Epithelial cell of proximal tubule (primary cell): ENCODE data around the gene UGT1A5. TPM values are rescaled to one million over a fixed set of nuclear protein-coding genes. Genes with fewer than 3 reads are reported as not detected.
"Not testable (repeated sequence)": the region's sequence is repeated elsewhere in the genome, so short reads cannot be mapped to it uniquely, and the experiment has no call there.

Source experiments
- DNase-seq: peaks from one replicate; pipeline ENCODE4 v3.0.0-alpha.2; 2011; ENCODE audit warnings: low read depth
- H3K4me3 ChIP-seq: 2 replicates; pipeline ENCODE4 v1.5.1; 2011; ENCODE audit warnings: low read depth, mild to moderate bottlenecking, low read length
- total RNA-seq: library from RNA; depleted of rRNA; stranded (reverse); fragments of >200 nt; gene quantifications from 2 replicates; pipeline ENCODE4 v1.2.3, GENCODE V29; 2015
- TF ChIP-seq, protein P1 (sequence below): conservative IDR thresholded peaks from 2 replicates; pipeline ENCODE4 v1.5.1; 2012; ENCODE audit warnings: low read depth, mild to moderate bottlenecking, low read length

UGT1A5 gene
- total RNA-seq, 1 donor from 2014 or later = not detected

DNA sequence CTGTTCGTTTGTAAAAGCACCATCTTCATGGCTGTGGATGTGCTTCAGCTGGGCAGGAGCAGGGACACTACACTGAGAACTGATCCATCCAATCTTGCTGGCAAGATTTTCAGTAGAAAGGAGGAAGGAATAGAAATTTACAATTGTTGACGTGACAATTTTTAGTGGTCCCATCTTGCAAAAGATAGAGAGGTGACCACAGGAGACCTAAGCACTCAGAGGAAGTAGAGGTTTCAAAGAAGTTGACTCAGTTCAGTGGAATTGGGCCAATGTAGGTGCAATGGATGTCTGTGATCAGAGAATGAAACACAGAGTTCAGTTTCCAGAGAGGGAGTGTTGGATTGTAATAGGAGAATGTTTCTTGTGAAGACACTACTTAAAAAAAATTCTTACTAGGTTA is 1.4 kb downstream of the UGT1A5 start:
- no peak for DNase-seq
- TF ChIP-seq, protein P1, sequence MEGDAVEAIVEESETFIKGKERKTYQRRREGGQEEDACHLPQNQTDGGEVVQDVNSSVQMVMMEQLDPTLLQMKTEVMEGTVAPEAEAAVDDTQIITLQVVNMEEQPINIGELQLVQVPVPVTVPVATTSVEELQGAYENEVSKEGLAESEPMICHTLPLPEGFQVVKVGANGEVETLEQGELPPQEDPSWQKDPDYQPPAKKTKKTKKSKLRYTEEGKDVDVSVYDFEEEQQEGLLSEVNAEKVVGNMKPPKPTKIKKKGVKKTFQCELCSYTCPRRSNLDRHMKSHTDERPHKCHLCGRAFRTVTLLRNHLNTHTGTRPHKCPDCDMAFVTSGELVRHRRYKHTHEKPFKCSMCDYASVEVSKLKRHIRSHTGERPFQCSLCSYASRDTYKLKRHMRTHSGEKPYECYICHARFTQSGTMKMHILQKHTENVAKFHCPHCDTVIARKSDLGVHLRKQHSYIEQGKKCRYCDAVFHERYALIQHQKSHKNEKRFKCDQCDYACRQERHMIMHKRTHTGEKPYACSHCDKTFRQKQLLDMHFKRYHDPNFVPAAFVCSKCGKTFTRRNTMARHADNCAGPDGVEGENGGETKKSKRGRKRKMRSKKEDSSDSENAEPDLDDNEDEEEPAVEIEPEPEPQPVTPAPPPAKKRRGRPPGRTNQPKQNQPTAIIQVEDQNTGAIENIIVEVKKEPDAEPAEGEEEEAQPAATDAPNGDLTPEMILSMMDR = no peak
- no peak overlapping the region for H3K4me3 ChIP-seq

DNA sequence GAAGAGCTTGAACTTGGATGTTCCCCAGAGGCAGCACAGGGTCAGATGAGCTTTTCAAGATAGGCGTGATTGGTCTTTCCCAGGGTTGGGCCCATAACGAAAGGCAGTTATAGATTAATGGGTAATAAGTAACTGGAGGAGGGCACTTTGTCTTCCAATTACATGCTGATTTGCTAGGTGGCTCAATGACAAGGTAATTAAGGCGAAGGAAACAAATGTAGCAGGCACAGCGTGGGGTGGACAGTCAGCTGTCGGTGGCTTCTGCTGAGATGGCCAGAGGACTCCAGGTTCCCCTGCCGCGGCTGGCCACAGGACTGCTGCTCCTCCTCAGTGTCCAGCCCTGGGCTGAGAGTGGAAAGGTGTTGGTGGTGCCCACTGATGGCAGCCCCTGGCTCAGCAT is 5.8 kb downstream of the UGT1A5 start, which contains the start of gene UGT1A4:
Gene UGT1A4 (plus strand): TSS at position 185 of the 400 bp plus-strand sequence. CDS start 85 bp downstream, at position 270.
- TF ChIP-seq, protein P1 = no peak
- no peak within 1 kb of the TSS for H3K4me3 ChIP-seq
- DNase-seq = no peak

DNA sequence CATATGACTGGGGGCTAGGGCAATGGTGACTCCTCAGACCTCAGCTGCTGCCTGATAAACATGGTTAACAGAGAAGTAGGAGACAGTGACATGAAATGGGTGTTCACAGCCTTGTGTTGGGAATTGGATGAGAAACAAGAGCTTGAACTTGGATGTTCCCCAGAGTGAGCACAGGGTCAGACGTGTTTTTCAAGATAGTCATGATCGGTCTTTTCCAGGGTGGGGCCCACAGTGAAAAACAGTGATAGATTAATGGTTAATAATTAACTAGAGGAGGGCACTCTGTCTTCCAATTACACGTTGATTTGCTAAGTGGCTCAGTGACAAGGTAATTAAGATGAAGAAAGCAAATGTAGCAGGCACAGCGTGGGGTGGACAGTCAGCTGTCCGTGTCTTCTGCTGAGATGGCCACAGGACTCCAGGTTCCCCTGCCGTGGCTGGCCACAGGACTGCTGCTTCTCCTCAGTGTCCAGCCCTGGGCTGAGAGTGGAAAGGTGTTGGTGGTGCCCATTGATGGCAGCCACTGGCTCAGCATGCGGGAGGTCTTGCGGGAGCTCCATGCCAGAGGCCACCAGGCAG is 16.1 kb downstream of the UGT1A5 start, which contains the start of gene UGT1A3:
Gene UGT1A3 (plus strand): TSS at position 320 of the 579 bp plus-strand sequence. CDS start 85 bp downstream, at position 405.
- no peak for DNase-seq
- H3K4me3 ChIP-seq = no peak within 1 kb of the TSS
- TF ChIP-seq, protein P1 = no peak

DNA sequence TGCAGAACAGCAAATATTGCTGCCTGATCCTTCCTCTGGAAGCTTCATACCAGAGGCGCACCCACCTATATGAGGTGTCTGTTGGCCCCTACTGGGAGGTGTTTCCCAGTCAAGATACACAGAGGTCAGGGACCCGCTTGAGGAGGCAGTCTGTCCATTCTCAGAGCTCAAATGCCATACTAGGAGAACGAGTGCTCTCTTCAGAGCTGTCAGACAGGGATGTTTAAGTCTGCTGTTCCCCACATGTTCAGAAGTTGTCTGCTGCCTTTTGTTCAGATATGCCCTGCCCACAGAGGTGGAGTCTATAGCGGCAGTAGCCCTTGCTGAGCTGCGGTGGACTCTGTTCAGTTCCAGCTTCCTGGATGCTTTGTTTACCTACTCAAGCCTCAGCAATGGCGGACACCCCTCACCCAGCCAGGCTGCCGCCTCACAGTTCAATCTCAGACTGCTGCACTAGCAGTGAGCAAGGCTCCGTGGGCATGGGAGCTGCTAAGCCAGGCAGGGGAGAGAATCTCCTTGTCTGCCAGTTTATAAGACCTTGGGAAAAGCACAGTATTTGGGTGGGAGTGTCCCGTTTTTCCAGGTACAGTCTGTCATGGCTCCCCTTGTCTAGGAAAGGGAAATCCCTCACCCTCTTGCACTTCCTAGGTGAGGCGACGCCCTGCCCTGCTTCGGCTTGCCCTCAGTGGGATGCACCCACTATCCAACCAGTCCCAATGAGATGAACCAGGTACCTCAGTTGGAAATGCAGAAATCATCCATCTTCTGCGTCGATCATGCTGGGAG is 24.4 kb downstream of the UGT1A5 start:
- not testable (repeated sequence) for H3K4me3 ChIP-seq, DNase-seq

DNA sequence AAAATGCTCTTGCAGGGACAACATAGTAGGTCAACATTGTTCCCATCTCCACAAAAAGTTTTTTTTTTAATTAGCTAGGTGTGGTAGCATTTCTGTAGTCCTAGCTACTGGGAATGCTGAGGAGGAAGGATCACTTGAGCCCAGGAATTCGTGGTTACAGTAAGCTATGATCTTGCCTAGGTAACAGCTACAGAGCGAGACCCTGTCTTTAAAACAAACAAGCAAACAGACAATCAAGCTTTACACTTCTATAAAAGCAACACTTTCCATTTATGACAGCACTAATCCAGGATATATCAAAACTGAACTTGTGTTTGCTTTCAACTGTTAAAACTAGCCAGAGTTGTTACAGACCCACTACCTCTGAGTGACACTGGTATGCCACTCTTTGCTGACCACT is 28.2 kb downstream of the UGT1A5 start:
- no peak overlapping the region for H3K4me3 ChIP-seq
- no peak for DNase-seq
- TF ChIP-seq, protein P1 = no peak

DNA sequence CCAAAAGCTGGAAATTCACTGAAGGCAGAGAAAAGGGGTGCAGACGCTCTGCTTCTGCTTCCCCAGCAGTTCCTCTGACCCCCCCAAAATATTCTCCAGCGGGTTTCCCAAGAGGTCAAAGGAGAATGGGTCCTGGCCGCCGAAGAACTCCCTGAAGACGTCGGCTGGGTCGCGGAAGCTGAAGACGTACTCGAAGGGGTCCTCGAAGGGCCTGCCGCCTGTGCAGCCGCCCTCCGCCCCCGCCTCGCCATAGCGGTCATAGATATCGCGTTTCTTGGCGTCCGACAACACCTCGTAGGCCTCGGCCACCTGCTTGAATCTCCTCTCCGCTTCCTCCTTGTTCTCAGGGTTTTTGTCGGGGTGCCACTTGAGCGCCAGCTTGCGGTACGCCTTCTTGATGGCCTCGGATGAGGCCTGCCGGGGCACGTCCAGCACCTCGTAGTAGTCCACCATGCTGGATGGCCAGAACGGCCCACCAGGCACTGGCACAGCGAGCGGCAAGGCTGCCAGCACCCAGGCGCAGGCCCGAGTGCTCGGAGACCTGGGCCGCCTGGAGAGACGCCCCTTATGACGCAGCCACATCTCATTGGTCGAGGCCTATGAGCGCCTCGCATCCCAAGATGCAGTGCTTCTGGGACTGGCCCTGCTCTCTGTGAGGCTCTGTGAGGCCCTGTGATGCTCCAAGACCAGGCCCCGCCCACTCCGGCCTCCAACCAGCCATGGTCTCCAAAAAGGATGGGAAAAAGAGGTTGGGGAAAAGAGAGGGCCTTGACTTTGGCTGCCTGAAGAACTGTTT is 31.0 kb downstream of the UGT1A5 start:
- TF ChIP-seq, protein P1 = no peak
- no peak overlapping the region for H3K4me3 ChIP-seq
- DNase-seq = no peak

DNA sequence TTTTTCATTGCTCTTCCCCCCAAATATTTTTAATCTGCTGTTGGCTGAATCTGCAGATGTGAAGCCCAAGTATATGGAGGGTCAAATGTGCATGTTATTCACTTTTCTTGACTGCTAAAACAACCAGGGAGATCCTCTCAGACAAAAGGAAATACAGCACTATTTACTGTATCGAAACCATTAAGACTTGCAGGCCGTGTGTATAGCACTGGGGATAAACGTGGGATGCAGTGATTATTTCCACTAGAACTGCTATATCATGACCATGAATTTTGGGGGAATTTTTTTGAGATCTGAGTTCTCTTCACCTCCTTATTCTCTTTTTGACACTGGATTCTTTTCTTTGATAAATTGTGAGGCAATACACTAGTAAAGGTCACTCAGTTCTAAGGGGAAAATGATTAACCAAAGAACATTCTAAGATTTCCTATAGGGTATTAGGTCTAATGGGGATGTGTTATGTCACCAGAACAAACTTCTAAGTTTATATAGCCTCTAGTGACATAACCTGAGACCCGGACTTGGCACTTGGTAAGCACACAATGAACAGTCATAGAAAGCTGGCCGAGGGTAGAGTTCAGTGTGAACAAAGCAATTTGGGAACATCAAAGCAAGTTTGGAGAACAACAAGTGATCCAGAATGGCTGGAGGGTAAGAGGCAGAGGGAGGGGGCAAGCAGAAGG is 32.5 kb downstream of the UGT1A5 start:
- DNase-seq = no peak
- no peak overlapping the region for H3K4me3 ChIP-seq
- TF ChIP-seq, protein P1 = no peak

- not testable (repeated sequence) for DNase-seq, H3K4me3 ChIP-seq
These were observed 33.1 kb downstream of the UGT1A5 start for GRCh38 chr2:233745838-233746237.
